CD4-positive, alpha-beta T cell treated with Interleukin-2 at 100 ng/mL for 4 hours (primary cell): Measurements from ENCODE around the gene EDDM3A.
"Not testable (repeated sequence)": the region's sequence is repeated elsewhere in the genome, so short reads cannot be mapped to it uniquely, and the experiment has no call there.

ENCODE experiments used
- DNase-seq: peaks from one replicate; pipeline ENCODE4 v3.0.0-alpha.2; 2020; ENCODE audit warnings: low spot score

The EDDM3A gene, protein sequence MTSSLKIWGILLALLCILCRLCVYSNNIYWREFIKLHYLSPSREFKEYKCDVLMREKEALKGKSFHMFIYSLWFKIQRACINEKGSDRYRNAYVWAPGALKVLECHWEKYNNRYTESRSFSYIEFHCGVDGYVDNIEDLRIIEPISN

DNA sequence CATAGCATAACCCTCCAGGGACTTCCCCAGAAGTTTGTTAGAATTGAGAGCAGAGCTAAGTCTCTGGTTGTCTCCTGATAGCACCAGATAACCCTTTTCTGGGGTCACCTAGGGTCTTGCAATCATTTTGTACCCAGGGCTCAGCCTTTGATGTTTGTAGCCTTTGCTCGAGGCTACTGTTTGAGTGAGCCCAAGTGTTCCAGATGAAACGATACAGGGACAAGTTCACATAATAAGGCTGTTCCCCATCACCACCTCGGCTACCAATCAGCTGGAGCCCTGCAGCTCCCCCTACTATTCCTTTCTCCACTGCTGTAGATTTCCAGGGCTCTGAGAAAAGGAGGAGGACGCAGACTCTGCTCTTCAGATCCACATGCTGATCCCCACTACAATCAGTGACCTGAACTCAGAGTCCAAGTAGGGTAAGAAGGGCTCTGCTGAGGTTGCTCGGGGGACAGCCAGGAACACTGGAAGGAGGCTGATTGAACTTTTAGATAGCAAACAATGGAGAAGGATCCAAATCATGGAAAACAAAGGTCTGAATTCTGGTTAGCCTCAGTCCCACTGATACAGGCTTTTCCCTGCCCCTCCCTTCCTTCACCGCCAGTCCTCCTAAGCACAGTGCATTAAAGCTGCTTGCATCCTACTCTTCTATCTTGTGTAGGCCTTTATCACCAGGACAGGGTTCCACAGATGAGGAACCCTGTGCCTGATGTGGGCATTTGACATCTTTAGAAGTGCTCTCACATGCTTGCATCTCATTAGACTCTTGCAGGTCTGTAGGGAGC, at the start of gene EDDM3A:
TSS of gene EDDM3A (plus strand) at position 317 of the 788 bp plus-strand sequence. CDS start 1,694 bp downstream, outside the sequence.
- no peak for DNase-seq

DNA sequence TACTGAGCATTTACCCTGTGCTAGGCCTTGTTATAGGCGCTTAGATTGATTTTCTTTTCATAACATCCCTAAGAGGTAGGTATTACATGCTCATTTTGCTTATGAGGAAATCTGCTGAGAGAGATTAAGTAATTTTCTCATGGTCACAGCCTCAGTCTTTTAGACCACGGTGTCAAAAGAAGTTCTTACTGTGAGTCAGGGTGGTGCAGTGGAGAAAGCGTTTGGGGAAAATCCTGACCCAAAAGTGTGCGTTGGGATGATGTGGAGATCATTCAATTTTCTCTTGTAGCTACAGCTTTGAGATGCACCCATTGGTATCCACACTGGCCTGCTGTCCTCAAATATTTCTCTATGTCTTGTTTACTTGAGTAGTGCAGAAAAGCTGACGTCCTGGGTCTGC, 48.9 kb upstream of the EDDM3A start:
- DNase-seq = no peak

DNA sequence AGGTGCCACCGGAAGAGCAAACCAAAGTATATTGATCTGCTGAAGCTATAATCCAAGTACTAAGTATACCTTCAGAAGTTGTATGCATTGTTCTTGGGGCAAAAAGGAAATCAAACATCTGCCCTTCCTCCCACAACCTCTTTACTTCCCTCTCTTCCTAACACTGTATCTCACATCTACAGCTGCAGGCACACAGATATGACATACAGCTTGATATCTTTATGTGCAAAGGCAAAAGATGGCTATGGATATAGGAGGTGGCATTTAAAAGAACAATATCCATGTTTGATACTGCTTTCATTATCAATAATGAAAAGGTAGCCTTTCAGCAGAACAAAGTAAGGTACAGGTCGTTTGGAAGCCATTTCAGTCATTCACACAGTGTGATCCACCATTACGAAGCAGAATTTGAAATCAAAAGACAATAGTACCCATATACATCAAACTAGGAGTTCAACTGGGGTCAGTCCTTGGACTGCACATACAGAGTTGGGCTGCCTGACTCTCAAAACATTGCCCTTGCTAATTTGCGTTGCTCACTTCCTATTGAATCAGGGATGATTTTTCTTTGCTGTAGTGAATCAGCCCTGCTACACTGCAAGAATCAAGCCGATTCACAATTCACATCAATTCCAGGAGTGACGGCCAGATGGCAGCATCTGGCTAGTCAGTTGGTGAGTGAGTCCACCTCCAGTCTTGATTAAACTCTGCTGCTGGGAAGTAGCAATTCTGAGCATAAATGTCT, 48.2 kb upstream of the EDDM3A start:
- DNase-seq = peak; percentile 68

DNA sequence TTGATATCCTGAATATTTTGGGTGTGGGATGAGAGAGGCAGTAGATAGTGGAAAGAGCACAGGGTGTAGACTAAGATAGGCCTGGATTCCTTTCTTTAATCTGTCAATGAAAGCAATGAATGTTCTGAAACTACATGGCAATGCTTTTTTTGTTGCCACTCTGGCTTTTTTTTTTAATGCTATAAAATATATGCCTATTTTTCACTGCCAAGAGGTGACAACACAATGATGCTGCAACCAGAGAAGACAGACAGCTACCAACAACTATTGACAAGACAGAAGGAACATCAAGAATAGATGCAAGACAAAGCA, 47.7 kb upstream of the EDDM3A start:
- DNase-seq = no peak

DNA sequence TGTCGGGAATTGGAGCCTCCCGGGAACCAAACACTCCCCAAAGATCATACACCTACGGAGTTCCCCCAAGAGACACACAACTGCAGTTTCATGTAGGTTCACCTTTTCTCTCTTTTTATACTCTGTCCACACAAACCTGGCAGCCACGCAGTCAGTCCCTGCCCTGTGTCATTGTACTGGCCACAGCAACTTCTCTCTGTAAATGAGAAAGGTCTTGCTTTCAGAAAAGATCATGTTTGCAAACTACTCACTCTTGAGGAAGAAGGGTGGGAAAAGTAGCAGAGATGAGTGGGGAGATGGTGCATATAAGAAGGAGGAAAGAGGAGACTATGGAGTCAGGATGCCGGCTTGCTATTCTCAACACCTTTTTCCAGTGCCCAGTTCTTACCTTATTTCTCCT, 46.8 kb upstream of the EDDM3A start:
- DNase-seq = no peak

DNA sequence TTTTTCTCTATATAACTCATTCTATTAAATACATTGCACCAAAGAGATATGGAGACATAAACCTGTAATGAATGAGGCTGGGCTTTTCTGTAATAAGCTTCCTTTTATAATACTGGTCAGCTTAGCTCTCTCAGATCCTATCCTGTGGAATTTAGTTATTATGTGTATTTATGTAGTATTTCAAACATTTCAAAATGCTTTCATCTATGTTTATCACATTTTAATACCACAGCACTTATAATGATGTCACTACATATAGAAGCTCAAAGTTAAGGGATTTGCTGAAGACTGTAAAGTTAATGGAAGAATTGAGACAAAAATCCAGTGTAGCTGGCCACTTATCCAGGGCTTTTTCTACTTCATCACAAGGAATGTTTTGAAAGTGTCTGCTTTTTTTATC, 45.8 kb upstream of the EDDM3A start:
- no peak for DNase-seq

DNA sequence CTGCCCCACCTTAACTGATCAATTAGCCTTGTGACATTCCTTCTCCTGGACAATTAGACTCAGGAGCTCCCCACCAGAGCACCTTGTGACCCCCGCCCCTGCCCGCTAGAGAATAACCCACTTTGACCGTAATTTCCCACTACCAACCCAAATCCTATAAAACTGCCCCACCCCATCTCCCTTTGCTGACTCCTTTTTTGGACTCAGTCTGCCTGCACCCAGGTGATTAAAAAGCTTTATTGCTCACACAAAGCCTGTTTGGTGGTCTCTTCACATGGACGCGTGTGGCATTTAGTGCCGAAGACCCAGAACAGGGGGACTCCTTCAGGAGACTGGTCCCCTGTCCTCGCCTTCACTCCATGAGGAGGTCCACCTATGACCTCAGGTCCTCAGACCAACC, 44.7 kb upstream of the EDDM3A start:
- not testable (repeated sequence) for DNase-seq

DNA sequence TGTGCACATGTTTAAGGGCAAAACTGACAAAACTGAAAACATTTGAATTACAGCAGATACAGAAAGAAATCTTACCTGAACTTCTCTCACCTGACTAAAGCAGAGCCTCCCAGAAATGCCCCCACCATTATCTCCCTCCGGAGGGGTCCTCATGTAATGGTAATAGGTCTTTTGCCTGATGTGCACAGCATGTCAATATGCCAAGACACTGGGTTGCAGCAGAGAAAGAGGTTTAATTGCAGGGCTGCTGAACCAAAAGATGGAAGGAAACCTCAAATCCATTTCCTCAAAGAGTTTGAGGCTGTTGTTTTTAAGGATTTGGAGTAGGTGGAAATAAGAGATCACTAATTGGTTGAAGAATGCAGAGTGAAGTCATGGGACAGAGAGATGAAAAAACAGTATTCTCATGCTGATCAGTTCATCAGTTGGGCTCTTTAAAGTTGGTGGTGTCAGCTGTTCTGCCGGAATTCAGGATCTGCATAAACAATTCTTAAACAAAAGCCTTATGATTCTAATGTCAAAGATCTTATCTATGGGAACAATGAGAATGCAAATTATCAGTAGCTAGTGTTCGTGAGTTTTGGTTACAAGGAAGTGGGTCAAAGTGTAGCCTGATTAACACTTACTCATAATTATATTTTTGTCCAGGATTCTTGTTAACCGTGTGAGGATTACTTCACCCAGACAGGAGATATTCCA, 38.9 kb upstream of the EDDM3A start:
- DNase-seq = no peak

DNA sequence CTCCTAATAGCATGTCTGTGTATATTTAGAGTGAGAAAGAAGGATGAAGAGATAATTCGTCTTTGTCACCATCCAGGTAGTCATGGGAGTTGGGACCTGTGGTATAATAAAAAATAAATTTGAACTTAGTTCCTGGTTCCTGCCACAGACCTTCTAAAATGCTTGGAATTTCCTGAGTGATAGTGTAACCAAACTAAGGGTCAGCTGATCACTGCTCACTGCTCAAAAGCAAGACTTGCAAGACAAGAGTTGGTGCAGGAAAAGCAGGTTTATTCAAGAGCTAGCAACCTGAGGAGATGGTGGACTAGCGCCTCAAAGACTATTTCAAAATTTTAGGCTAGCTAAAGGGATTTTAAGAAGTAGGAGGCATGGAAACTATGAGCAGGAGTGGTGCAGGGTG, 38.1 kb upstream of the EDDM3A start:
- DNase-seq = no peak

DNA sequence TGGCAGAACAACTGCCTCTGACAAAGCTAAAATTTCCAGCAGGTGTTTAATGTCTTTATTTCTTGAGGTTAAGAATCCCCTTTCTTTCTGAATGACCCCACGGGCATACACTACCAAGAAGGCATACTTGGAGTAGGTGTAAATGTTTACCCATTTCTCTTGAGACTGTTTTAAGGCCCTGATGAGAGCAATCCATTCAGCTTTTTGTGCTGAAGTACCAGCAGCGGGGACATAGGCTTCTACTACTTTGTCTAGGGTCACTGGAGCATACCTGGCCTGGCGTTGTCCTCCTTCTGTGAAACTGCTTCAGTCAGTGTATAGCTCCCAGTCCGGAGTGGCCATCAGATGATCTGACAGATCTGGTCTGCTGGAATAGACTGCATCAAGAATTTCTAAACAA, 34.4 kb upstream of the EDDM3A start:
- no peak for DNase-seq

DNA sequence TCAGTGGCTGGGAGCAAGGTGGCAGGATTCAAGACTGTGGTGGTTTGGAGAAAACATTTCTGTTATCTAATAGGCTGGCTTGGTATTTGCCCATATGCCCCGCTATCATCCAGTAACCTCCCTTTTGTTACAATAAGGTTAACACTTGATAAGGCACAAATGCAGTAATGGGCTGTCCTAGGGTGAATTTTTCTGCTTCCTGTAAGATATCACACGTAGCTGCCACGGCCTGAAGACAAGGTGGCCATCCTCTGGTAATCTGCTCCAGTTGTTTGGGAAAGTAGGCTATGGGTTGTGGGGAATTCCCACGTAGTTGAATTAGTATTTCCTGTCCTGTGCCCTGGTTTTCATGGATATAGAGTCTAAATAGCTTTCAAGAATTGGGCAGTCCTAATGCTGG, 34.0 kb upstream of the EDDM3A start:
- no peak for DNase-seq

DNA sequence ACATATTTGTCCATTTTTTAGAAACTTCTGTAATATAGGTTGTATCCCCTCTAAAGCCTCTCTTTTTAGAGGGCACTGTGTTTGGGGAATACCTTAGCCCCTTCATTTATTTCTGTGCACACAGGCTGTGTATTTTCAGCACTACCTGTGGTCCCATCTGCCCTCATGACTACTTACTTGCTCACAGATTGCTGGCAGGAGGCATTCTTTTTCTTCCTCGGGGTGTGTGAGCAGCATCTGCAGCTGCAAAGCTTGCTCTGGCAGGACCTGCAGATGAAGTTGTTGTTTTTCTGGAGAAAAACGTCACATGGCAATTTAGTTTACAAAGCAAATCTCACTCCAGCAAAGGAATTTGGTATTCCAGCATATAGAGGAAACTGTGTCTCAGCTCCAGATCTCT, 32.8 kb upstream of the EDDM3A start:
- DNase-seq = no peak

DNA sequence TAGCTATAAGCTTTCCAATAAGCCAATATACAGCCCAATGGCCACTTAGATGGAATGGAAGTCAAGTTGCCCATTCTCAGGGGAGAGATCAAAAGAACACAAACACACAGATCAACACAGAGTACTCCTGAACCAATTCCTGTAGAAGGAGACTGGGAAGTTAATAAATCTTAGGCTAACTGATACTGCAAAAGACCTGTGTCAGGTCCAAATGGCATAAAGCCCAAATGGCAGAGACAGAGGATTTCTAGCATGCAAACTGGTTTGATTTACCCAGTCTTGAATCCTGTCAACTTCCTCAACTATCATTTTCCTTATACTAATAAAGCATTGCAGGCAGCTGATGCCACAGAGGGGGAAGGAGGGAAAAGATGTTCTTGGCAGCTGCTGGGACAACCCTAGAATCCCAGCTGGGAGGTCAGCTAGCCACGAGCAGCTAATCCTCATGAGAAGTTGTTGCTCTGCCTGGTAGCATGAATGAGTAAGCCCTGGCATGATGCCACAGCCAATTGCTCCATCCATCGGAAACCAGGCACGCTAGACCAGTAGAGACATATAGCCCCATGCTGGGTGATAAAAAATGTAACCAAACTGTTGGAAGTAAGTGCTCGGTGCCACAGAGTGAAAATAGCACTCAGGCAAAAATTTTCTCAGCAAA, 31.0 kb upstream of the EDDM3A start:
- no peak for DNase-seq

DNA sequence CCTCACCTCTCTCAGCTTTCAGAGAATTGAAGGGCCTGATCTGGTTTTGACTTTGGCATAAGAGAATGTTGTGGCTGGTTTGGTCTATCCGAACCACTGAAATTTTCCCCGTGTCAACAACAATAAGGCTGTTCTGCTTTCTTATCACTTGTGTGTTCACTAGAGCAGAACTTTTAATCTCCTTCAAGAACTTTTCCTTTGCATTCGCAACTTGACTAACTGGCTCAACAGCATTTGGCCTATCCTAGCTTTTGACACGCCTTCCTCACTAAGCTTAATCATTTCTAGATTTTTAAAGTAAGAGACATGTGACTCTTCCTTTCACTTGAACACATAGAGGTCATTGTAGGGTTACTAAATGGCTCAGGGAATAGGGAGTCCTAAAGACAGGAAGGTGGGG, 25.9 kb upstream of the EDDM3A start:
- no peak for DNase-seq

DNA sequence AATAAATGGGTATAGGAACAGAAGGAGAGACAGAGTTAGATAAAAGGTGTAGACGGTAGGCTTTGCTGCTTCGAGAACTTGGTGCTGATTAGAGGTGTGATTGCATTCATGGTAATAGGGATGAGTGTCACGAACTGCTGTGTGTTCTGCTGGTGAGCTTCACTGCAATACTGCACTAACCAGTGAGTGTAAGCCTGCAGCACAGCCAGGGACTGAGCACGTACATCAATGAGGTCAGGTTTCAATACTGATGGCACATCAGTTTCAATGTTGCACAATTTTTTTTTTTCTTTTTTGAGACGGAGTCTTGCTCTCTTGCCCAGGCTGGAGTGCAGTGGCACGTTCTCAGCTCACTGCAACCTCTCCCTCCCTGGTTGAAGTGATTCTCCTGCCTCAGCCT, 24.9 kb upstream of the EDDM3A start:
- no peak for DNase-seq

DNA sequence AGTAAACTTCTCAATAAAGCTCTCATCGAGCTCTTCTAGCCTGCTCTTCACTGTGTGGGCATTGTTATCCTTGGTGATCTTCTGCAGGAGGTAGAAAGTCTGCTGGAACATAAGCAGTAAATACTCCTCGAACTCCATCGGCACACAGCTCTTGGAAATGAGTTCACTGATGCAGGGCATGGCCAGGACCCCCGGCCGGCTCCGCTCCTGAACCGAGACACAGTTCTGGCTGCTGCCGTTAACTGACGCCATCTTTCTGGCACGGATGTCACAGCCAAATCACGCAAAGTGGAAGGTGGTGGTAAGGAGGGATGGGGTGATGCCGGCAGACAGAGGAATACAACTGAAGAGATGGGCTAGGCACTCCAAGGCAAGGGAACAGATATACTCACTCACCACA, 23.7 kb upstream of the EDDM3A start:
- DNase-seq = no peak

DNA sequence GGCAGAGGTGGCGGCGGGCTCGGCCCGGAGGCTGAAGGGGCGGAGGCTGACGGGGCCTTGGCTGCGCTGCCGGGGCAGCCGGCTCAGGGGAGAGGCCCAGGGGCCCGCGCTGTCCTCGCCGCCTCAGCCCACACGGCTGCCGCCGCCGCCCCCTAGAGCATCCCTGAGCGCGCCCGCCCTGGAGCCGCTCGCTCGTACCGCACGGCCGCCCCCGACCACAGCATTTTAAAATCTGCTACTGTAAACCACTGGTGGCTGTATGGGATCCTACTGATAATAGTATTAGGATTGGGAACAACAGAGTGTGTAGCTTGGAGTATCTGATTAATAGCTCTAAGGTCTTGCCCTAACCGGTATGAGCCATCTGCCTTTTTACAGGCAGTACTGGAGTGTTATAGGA, 22.2 kb upstream of the EDDM3A start:
- no peak for DNase-seq

DNA sequence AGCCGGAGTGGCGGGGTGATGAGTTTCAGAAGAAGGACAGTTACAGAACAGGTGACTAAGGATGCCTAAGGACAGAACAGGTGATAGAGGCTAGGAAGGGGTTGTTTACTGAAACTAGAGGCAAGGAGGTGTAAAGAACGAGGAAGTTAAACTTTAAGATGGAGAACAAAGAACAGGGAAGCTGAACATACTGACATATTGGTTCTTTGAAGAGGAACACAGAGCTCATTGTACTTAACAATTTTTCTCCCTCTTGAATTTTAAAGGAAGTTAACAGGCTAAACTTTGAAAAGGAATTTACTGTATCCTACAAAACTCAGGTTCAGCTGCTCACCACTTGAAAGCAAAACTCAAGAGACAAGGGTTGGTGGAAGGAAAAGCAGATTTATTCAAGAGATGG, 19.6 kb upstream of the EDDM3A start:
- DNase-seq = not testable (repeated sequence)

DNA sequence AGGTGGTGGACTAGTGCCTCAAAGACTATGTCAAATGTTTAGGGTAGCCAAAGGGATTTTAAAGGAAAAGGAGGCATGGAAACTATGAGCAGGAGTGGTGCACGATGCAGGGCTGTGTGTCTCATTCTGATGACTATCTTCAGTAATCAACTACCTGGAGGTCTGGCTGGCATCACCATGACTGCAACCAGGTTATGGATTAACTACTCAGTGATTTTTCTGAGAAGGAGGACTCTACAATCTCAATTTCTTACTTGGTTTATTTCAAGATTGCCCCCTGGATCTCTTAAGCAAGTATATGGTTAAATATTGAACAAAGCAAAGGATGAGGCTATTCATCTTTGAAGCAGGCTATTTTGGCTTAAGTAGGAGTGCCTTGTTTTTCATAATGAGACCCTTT, 19.2 kb upstream of the EDDM3A start:
- DNase-seq = no peak

DNA sequence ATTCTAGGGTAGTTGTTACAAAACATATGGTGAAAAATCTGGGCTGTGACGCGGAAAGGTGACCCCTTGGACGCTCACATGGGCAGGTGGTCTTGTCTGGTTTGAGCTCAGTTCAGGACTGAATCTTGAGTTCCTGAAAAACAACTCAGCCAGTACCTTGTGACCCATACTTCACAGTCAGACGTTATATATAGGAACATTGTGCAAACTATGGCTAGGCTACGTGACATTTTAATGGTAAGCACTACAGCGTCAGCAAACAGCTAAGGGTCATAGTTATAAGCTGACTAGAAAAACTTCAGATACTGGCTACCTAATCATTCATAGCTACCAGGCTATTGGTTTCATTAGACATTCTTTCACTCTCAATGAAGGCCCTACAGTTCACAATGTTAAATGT, 14.8 kb upstream of the EDDM3A start:
- no peak for DNase-seq

DNA sequence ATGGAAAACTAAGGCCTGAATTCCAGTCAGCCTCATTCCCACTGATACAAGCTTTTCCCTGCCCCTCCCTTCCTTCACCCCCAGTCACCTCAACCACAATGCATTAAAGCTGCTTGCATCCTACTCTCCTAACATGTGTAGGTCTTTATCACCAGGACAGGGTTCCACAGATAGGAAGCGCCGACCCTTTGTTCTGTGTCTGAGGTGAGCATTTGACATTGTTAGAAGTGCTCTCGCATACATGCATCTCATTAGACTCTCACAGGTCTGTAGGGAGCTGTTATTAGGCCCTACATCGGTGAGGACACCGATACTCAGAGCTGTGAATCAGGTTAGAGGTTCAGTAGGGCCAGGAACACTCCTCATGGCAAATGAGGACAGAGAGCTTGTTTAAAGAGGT, 13.2 kb upstream of the EDDM3A start:
- DNase-seq = no peak

DNA sequence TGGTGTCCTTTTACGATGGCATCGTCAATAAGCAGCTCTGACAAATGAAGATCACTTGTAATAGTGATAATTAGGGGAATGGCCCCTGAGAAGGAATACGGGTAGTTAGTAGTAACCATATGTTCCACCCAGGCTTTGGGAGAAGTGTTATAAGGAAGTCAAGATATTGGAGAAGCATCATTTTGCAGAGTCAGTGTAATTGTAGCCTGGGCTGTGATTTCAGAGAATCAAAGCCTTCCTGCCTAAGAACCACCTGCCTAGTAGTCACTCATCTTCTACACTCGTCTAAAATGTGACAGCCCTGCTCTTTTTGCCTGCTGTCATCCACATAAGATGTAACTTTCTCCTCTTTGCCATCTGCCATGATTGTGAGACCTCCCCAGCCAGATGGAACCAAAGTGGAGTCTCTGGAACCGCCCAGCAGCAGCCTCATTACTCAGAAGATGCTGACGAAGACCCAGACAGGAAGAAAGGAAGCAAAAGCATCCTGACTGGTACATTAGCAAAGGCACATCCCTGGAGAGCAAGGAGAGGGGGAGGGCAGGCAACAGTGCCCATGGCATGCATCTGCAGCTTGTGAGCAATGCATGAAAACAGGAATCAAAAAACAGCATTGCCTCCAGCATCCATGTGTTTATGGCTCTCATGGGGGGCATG, 12.6 kb upstream of the EDDM3A start:
- DNase-seq = no peak
